NCI-H460 (cell line): ENCODE results near the gene SLC22A31. TPM values are rescaled to one million over a fixed set of nuclear protein-coding genes. Genes with fewer than 3 reads are reported as not detected.

Experiments
- DNase-seq: peaks from one replicate; pipeline ENCODE4 v3.0.0-alpha.2; 2016; ENCODE audit warnings: low read depth; ENCODE audit errors: extremely low read depth
- total RNA-seq: library from RNA; depleted of rRNA; stranded (reverse); fragments of >200 nt; shearing (Covaris generic); gene quantifications from 2 replicates; pipeline ENCODE4 v1.2.3, GENCODE V29; 2014

The SLC22A31 gene
- total RNA-seq, 1 experiment from 2014 or later = not detected

GRCh38 chr16:89217388-89218191 is 17.3 kb upstream of the SLC22A31 start, which contains the start of gene ZNF778:
Gene ZNF778 (plus strand): TSS chr16:89217703. CDS start chr16:89221128, 3,425 bp downstream.
- peak; percentile 64 for DNase-seq

- DNase-seq = no peak
These were observed 16.7 kb upstream of the SLC22A31 start for GRCh38 chr16:89217138-89217387.

- DNase-seq = peak; percentile 64
These were observed 16.2 kb upstream of the SLC22A31 start for GRCh38 chr16:89216315-89217137.

DNA sequence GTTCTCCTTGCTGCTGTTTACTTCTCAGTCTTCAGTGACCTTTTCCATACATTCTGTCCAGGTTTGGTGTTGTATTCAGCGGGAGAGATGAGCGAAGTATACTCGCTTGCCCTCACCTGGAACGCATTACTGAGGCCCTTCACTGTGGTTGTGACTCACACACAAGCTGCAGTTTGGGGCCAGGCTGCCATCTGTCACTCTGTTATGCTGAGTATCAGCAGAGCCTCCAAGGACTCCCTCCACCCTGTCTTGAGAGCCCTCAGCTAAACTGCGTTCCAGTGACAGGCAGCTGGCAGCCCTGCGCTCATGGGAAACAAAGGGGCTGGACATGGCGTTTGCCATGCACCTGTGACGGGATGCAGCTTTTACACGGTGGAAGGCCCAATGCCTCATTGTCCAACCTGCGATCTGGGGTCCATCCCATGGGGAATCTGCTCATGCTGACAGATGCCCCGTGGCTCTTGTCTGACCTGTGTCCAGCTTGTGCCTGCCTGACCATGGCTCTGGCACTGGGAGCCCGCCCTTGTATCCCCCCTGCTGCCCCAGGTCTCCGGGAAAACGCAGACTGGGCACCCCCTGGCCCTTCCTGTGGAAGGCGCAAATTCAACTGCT is 10.7 kb upstream of the SLC22A31 start:
- no peak for DNase-seq

DNA sequence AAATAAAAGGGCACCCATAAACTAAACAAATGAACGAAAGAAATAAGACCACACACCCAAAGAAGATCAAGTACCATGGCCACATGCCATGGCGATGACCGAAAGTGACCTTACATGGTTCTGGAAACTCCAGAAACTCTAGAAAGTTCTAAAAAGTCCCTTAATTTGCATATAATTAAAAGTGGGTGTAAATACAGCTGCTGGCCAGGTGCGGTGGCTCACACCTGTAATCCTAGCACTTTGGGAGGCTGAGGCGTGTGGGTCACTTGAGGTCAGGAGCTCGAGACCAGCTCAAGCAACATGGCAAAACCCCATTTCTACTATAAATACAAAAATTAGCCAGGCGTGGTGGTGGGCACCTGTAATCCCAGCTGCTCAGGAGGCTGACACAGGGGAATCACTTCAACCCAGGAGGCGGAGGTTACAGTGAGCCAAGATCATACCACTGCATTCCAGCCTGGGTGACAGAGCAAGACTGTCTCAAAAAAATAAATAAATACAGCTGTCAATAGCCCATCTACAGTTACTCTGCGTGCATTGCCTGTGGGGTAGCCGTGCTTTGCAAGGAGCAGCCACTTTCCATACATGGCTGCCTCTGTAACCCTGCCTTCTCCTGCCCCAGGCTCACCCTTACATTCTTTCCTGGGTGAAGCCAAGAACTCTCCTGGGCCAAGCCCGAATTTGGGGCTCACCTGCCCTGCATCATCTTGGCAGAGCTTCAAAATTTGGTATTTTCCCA is 10.0 kb upstream of the SLC22A31 start:
- DNase-seq = no peak

GRCh38 chr16:89209522-89210044 is 9.2 kb upstream of the SLC22A31 start:
- DNase-seq = no peak

- no peak for DNase-seq
These were observed 7.7 kb upstream of the SLC22A31 start for GRCh38 chr16:89207993-89208392.

- DNase-seq = no peak
These were observed 2.3 kb upstream of the SLC22A31 start for GRCh38 chr16:89202422-89203215.

GRCh38 chr16:89201439-89202377 is 1.4 kb upstream of the SLC22A31 start:
- DNase-seq = peak; percentile 54

- no peak for DNase-seq
These were observed 594 bp upstream of the SLC22A31 start for GRCh38 chr16:89200850-89201411.

GRCh38 chr16:89199241-89200123 is 855 bp downstream of the SLC22A31 start:
- no peak for DNase-seq

DNA sequence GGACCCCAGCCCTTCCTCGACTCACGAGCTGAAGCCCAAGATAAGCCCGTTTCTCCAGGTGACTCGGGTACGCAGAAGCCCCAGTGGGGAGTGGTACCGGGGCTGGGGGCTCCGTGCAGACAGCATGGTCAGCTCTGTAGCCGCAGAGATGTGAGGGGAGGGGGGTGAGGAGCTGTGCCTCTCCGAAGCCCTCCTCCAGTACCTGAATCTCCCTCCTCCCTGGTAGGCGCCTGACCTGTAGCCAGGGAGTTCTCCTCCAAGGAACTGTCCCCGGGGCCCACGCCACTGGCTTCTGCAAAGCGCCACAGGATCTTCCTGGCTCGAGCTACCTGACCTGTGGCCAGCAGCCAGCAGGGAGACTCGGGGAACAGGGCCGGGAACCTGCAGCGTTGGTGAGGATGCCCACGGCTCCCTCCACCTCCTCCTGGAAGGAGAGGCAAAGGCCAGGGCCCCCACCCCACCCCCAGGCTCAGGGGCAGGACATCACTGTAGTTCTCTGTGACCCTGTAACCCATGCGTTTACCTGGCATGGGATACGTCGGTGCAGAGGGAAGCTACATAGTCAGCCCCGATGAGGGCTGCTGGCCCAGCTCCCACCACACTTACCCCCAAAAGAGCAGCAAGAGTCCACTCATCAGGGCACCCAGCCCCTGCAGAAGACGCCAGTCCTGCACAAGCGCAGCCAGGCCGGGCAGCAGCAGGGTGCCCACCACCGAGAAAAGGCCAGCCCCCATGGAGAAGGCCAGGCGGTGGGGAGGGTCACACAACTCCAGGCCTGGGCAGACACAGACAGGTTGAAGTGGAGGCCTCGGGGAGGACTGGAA is 1.7 kb downstream of the SLC22A31 start:
- DNase-seq = no peak

- no peak for DNase-seq
These were observed 2.5 kb downstream of the SLC22A31 start for GRCh38 chr16:89197633-89198416.

GRCh38 chr16:89197033-89197632 is 3.2 kb downstream of the SLC22A31 start:
- DNase-seq = no peak

DNA sequence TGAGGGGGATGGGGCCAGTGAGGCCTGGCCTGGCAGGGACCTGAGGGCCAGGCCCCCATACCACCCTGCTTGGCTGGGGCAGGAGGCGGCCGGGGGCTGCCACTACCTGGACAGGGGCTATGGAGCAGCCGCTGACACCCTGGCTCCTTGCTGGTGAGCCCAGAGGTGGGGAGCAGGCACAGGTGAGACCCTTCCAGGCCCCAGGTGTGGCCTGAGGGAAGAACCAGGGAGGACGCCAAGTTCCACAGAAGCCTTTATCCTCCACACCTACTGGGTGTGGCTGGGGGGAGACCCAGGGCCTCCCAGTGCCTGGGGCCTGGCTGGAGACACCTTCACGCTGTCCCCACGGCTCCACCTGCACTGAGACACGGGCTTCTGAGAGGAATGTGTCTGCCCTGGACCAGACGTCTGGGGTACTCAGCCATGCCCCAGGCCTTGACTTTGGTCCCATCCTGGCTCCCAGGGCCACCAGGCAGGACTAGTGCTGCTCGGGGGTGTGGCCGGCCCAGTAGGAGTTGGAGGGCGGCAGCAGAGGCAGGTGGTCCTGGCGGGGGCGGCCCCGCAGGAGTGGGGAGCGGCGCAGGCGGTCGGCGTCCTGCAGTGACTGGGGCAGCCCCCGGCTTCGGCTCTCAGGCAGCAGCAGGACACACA is 4.7 kb downstream of the SLC22A31 start:
- DNase-seq = no peak
